ENCODE measurements around the gene CIC. TPM values are rescaled to one million over a fixed set of nuclear protein-coding genes. Genes with fewer than 3 reads are reported as not detected.
A peak's percentile ranks its signal among the peaks of the same experiment; 100 is the strongest.

CIC gene
- total RNA-seq, 3 donors from 2014 or later = 54.9 to 67.3 (median 64.1) TPM

DNA sequence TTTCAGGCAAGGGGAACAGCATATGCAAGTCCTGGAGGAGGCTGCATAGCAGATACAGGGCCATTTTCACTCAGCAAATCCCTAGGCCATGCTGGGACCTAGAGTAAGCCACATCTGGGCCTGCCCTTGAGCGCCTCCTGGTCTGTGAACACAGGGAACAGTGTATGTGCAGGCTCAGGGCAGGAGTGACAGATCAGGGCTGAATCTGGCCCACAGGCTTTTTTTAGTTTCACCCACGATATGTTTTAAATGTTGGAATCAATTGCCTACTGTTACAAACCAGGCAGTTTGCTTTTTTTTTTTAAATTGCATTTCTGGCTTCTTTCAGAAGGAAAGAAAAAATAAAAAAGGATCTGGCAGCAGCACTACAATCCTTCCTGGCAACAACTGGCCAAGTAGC lies 42.6 kb downstream of the CIC start:
- peaks cover 13% of the 10 kb centered on the region for H3K4me1 Mint-ChIP-seq (ENCODE audit: low read depth)
- H3K9me3 Mint-ChIP-seq = no peaks in the 10 kb centered on the region
- DNase-seq (no peak), ATAC-seq (no peak)
- no peak overlapping the region for H3K4me3 Mint-ChIP-seq
- H3K27me3 Mint-ChIP-seq (ENCODE audit: low read depth) = peaks cover 42% of the 10 kb centered on the region
- no peaks in the 10 kb centered on the region for H3K36me3 Mint-ChIP-seq (ENCODE audit: insufficient read depth)

DNA sequence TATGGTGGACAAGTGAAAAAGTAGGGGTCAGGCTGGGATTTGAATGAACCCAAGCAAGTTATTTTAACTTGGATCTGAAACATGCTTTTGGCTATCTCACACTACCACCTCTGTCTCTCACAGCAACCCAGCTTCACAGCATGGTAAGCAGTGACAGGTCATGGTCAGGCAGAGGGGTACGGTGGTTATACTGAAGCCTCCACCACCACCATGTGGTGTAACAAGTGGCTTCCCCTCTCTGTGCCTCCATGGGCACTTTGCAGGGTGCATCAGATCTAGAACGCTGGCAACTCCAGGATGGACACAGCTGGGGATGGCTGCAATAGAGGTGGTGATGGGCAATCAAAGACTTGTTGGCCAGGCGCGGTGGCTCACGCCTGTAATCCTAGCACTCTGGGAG lies 43.3 kb downstream of the CIC start:
- Mint-ChIP-seq H3K27me3 (ENCODE audit: low read depth) (peaks cover 42% of the 10 kb centered on the region), H3K9me3 (no peaks in the 10 kb centered on the region), H3K4me3 (peak overlapping the region; percentile 60), H3K36me3 (ENCODE audit: insufficient read depth) (no peaks in the 10 kb centered on the region), H3K4me1 (ENCODE audit: low read depth) (peaks cover 16% of the 10 kb centered on the region)
- no peak for DNase-seq
- no peak for ATAC-seq

DNA sequence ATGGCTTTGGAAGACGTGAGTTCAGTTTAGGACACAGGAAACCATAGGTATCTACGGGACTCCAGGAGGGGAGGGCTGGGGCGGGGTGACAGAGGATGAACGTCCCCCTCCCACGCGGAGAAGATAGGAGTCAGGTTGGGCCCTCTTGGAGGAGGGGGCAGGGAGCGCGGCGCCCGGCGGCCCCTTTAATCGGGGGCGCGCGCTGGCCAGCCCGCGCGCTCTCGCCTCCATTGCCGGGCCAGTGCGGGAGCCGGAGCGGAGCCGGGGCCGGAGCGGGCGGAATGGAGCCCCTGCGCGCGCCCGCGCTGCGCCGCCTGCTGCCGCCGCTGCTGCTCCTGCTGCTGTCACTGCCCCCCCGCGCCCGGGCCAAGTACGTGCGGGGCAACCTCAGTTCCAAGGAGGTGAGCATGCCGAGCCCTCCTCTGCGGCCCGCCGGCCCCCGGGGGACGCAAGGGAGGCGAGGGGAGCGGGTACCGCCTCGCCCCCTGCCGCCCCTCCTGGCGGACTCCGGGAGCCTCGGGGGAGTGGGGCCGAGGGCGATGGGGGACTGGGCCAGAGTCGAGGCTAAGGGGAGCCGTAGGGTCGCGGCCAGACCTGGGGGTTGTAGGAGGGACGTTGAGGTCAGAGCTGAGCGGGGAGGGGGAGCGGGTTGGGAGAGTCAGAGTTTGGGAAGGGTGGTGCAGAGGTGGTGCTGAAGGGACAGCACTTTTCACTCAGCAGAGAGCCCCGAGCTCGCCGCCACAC lies 44.2 kb downstream of the CIC start, which contains the start of gene TMEM145:
Gene TMEM145 (plus strand): TSS at position 214 of the 744 bp plus-strand sequence. CDS start 68 bp downstream, at position 282.
- H3K27me3 Mint-ChIP-seq (ENCODE audit: low read depth) = peaks cover 42% of the 10 kb centered on the region
- ATAC-seq (peak; percentile 74 to 78), DNase-seq (no peak)
- no peaks in the 10 kb centered on the region for H3K9me3 Mint-ChIP-seq
- no peaks in the 10 kb centered on the region for H3K36me3 Mint-ChIP-seq (ENCODE audit: insufficient read depth)
- H3K4me3 Mint-ChIP-seq = peak within 1 kb of the TSS; percentile 60
- H3K4me1 Mint-ChIP-seq (ENCODE audit: low read depth) = peaks cover 16% of the 10 kb centered on the region

DNA sequence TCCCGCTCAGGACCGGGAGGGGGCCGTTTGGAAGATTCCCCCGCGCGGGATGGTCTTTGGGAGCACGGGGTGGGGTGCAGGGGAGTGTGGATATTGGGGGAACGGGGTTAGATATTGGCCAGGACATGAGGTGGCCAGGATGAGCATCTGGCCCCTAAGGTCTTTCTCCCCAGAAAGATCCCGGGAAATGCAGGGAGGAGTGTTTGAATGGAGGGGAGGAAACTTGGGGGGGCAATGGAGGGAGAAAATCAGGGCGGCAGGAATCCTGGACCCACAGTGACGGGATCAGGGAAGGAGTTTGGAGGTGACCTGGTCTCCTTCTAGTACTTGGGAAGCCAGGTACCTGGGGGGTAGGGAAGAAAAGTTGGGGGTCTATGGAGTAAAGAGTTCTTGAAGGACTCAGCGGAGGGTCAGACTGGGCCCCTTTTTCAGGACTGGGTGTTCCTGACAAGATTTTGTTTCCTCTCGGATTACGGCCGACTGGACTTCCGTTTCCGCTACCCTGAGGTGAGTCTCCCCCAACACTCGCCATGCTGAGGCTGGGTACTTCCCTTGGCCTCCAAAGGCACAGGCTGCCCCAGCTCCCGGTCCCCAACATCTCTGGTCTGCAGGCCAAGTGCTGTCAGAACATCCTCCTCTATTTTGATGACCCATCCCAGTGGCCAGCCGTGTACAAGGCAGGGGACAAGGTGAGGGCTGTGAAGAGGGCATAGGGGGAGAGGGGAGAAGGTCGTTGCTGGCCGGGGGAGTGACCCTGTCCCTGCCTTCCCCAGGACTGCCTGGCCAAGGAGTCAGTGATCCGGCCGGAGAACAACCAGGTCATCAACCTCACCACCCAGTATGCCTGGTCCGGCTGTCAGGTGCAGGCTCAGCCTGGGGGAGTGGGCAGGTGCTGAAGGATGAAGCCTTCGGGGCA lies 45.0 kb downstream of the CIC start:
- H3K4me1 Mint-ChIP-seq (ENCODE audit: low read depth) = peaks cover 16% of the 10 kb centered on the region
- no peak for ATAC-seq
- H3K4me3 Mint-ChIP-seq = peak overlapping the region; percentile 48
- no peaks in the 10 kb centered on the region for H3K36me3 Mint-ChIP-seq (ENCODE audit: insufficient read depth)
- DNase-seq = no peak
- no peaks in the 10 kb centered on the region for H3K9me3 Mint-ChIP-seq
- H3K27me3 Mint-ChIP-seq (ENCODE audit: low read depth) = peaks cover 42% of the 10 kb centered on the region

DNA sequence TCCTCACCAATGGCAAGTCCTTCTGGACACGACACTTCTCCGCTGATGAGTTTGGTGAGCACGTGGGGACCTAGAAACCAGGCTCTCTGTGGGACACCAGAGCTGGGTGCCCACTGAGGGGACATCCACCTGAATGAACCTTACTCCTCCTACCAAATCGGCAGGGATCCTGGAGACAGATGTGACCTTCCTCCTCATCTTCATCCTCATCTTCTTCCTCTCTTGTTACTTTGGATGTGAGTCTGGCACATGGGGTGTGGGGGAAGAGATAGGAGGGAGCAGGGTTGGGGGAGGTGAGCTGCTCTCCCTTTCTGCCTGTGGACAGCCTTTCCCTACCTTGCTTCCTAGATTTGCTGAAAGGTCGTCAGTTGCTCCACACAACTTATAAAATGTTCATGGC lies 46.0 kb downstream of the CIC start:
- ATAC-seq (no peak), DNase-seq (no peak)
- peaks cover 42% of the 10 kb centered on the region for H3K27me3 Mint-ChIP-seq (ENCODE audit: low read depth)
- H3K4me3 Mint-ChIP-seq = no peak overlapping the region
- peaks cover 16% of the 10 kb centered on the region for H3K4me1 Mint-ChIP-seq (ENCODE audit: low read depth)
- H3K36me3 Mint-ChIP-seq (ENCODE audit: insufficient read depth) = no peaks in the 10 kb centered on the region
- no peaks in the 10 kb centered on the region for H3K9me3 Mint-ChIP-seq

DNA sequence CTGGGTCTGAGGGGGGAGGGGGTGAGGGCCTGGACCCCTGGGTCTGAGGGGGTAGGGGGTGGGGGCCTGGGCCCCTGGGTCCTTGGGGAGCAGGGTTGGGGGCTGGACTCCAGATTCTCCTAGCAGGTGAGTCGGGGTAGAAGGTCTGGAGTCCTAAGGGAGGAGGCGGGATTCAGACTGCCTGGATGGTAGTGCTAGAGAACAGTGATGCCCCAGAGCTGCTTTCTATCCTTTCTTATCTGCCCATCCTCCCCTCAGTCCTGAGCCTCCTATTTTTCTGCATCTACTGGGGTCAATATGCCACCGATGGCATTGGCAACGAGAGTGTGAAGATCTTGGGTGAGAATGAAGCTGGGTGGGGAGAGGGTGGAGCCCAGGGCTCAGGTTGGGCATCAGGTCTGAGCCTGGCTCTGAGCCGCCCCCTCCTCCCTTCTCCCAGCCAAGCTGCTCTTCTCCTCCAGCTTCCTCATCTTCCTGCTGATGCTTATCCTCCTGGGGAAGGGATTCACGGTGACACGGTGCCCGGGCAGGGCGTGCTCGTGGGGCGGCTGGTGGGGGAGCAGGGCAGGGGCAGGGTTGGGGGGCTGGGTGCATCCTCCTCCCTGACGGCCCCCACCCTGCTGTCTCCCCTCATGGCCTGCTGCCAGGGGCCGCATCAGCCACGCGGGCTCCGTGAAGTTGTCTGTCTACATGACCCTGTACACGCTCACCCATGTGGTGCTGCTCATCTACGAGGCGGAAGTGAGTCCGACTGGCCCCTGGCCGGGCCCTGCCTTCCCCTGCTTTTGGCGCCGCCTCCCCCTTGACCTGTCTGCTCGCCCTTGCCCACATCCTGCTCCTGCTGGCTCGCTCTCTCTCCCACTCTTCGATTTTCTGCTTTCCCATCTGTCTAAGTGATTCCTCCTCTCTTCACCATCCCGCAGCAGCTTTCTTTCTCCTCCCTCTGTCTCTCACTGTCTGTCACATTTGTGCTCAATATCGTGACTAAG lies 47.5 kb downstream of the CIC start:
- no peak for ATAC-seq
- no peak for DNase-seq

DNA sequence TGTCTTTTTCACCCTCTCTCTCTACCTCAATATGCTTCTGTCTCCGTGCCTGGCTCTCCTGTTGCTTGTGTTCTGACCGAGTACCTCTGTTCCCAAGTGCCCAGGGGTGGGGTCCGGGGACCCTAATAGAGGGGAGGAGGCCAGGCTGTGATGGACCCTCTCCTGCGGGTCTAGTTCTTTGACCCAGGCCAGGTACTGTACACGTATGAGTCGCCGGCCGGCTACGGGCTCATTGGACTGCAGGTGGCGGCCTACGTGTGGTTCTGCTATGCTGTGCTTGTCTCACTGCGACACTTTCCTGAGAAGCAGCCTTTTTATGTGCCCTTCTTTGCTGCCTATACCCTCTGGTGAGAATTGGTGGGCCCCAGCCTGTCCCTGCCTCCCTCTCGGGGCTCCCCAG lies 48.5 kb downstream of the CIC start:
- Mint-ChIP-seq H3K9me3 (no peaks in the 10 kb centered on the region), H3K27me3 (ENCODE audit: low read depth) (peaks cover 30% of the 10 kb centered on the region), H3K4me1 (ENCODE audit: low read depth) (peaks cover 12% of the 10 kb centered on the region), H3K36me3 (ENCODE audit: insufficient read depth) (no peaks in the 10 kb centered on the region), H3K4me3 (no peak overlapping the region)
- DNase-seq (no peak), ATAC-seq (no peak)

More for the DNA sequence above, 47.5 kb downstream of the CIC start:
- no peaks in the 10 kb centered on the region for H3K9me3 Mint-ChIP-seq
- H3K4me3 Mint-ChIP-seq = no peak overlapping the region
- H3K27me3 Mint-ChIP-seq (ENCODE audit: low read depth) = peaks cover 35% of the 10 kb centered on the region
- H3K4me1 Mint-ChIP-seq (ENCODE audit: low read depth) = peaks cover 16% of the 10 kb centered on the region
- H3K36me3 Mint-ChIP-seq (ENCODE audit: insufficient read depth) = no peaks in the 10 kb centered on the region

DNA sequence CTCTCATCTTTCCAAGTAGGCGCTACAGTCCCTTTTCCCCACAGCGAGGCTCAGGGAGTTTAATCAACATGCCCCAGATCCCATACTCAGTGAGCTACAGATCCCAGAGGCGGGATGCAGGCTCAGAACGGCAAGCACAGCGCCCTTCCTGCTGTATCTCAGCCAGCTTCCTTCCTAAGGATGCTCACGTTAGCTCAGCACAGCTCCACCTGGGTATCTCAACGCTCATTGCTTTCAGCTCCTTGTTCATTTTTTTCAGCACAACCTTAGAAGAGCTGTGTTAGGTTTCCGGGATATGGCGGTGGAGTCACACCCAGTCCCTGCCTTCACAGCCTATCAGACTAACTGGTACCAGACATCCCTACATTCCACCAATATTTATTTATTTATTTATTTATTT lies 53.3 kb downstream of the CIC start:
- DNase-seq (no peak), ATAC-seq (no peak)
- peaks cover 18% of the 10 kb centered on the region for H3K4me1 Mint-ChIP-seq (ENCODE audit: low read depth)
- no peak overlapping the region for H3K4me3 Mint-ChIP-seq
- H3K9me3 Mint-ChIP-seq = no peaks in the 10 kb centered on the region
- no peaks in the 10 kb centered on the region for H3K36me3 Mint-ChIP-seq (ENCODE audit: insufficient read depth)
- H3K27me3 Mint-ChIP-seq (ENCODE audit: low read depth) = peaks cover 21% of the 10 kb centered on the region

DNA sequence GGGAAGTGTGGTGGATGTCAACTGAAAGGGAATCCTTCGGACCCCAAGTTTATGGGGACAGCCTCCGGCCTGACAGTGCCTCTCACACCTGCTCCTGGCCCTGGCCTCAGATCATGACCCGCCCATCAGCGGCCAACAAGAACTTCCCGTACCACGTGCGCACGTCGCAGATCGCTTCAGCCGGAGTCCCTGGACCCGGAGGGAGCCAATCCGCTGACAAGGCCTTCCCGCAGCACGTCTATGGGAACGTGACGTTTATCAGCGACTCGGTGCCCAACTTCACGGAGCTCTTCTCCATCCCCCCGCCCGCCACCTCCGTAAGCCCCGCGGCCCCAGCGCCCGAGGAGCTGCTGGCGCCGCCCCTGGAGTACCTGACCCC lies 54.4 kb downstream of the CIC start:
- ATAC-seq (no peak), DNase-seq (no peak)
- H3K27me3 Mint-ChIP-seq (ENCODE audit: low read depth) = peaks cover 21% of the 10 kb centered on the region
- H3K9me3 Mint-ChIP-seq = no peaks in the 10 kb centered on the region
- H3K4me3 Mint-ChIP-seq = peak overlapping the region; percentile 42
- H3K4me1 Mint-ChIP-seq (ENCODE audit: low read depth) = peaks cover 18% of the 10 kb centered on the region
- H3K36me3 Mint-ChIP-seq (ENCODE audit: insufficient read depth) = no peaks in the 10 kb centered on the region

DNA sequence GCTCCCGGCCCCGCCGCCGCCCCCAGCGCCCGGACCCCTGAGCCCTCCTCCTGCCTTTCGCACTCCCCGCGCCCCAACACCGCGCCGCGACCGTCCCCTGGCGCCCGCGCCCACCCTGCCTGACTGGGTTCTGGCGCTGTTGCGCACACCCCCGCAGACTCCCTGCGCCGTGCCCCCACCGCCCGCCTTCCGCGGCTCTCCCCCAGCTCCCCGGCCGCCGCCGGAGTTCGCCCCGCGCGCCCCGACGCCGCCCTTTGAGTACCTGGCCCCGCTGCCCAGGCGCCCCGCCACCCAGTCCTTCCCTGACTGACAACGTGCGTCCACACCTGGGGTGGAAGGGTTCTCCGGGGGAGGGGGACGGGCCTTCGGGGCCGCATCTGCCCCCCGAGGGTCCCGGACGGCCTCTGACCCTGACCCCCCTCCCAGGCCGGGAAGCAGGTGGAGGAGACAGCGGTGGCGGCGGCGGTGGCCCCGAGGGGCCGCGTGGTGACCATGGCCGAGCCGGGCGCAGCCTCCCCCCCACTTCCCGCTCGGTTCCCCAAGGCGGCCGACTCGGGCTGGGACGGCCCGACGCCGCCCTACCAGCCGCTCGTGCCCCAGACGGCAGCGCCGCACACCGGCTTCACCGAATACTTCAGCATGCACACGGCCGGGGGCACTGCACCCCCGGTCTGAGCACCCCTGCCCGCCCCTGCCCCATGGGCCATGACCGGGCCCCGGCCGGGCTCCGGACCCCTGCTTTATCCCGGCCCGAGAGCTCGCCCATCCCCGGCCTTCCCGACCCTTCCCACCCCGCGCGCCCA lies 55.0 kb downstream of the CIC start:
- no peaks in the 10 kb centered on the region for H3K9me3 Mint-ChIP-seq
- H3K4me3 Mint-ChIP-seq = peak overlapping the region; percentile 26
- peaks cover 18% of the 10 kb centered on the region for H3K4me1 Mint-ChIP-seq (ENCODE audit: low read depth)
- no peak for DNase-seq
- peaks cover 21% of the 10 kb centered on the region for H3K27me3 Mint-ChIP-seq (ENCODE audit: low read depth)
- H3K36me3 Mint-ChIP-seq (ENCODE audit: insufficient read depth) = no peaks in the 10 kb centered on the region
- no peak for ATAC-seq

DNA sequence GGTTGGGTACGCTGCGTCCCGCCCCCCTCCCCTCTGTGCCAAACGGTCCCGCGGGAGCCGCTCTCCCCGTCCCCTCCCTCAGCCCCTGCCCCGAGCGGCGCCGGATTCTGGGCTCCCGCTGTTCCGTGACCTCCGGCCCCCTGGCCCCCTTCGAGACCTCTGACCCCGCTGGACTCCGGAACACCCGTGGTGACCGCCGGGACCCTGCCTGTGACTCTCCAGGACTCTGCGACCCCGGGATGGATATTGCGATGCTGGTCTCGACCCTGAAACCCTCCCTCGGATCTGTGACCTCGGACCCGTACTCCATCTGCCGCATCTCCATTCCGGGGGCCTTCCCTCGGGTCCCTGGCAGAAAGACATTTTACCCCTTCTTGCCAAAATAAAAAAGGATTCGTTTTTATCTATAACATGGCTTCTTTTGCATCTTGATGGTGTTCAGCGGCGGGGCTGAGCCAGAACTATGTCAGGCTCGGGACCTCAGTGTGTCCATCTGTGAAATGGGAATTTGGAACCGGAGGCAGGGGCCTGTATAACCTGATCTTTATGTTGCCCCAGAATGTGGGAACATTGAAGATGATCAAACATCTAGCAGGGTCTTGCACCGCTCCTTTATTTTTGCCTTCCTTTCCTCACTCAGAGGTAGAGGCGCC lies 55.7 kb downstream of the CIC start:
- peaks cover 18% of the 10 kb centered on the region for H3K4me1 Mint-ChIP-seq (ENCODE audit: low read depth)
- peaks cover 21% of the 10 kb centered on the region for H3K27me3 Mint-ChIP-seq (ENCODE audit: low read depth)
- H3K4me3 Mint-ChIP-seq = peak overlapping the region; percentile 88
- no peak for DNase-seq
- H3K9me3 Mint-ChIP-seq = no peaks in the 10 kb centered on the region
- H3K36me3 Mint-ChIP-seq (ENCODE audit: insufficient read depth) = no peaks in the 10 kb centered on the region
- peak in 1 of 2 donors; percentile 1 for ATAC-seq

DNA sequence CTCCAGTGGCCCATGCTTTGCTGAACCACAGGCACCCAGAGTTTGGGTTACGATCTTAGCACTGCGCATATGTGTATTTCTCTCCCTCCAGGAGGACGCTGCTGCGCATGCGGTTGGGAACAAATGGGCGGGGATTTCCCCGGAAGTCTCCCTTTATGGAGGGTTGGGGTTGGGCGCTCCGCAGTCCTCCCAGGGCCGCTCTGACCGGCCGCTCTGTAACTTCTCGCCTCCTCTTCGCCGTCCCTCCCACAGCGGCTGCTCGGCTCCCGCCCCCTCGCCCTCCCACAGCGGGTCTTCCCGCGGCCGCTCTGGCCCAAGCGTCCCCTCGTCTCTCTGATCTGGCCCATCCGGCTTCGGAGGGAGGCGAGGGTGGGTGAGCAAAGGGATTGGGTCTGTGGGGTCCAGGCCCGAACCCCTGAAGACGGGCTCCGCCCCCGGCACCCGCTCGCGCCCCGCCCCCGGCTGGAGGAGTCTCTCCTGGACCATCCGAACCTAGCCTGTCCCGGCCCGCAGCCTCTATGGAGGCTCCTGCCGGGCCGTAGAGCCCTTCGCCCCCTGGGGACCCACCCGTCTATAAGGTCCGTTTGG lies 56.4 kb downstream of the CIC start, which contains the start of gene MEGF8:
Gene MEGF8 (plus strand): TSS at position 328 of the 588 bp plus-strand sequence. CDS start 609 bp downstream, outside the sequence.
- peak; percentile 97 for DNase-seq
- peaks cover 18% of the 10 kb centered on the region for H3K4me1 Mint-ChIP-seq (ENCODE audit: low read depth)
- H3K9me3 Mint-ChIP-seq = no peaks in the 10 kb centered on the region
- peak within 1 kb of the TSS; percentile 88 for H3K4me3 Mint-ChIP-seq
- ATAC-seq = peak; percentile 93 to 96
- peaks cover 21% of the 10 kb centered on the region for H3K27me3 Mint-ChIP-seq (ENCODE audit: low read depth)
- H3K36me3 Mint-ChIP-seq (ENCODE audit: insufficient read depth) = no peaks in the 10 kb centered on the region
